Mesenchymal stem cell (in vitro differentiated cells and primary cell): Measurements from ENCODE around the gene SNX14.

Experiments
- DNase-seq: peaks from one replicate; pipeline ENCODE4 v3.0.0-alpha.2; 2013
- H2AFZ ChIP-seq: one replicate; pipeline ENCODE4 v1.6.1; 2013; ENCODE audit warnings: low read depth, mild to moderate bottlenecking, control low read depth, inconsistent platforms, low read length, moderate library complexity
- H2AK5ac ChIP-seq: 2 replicates; pipeline ENCODE4 v1.6.1; 2013; ENCODE audit warnings: low read length, moderate library complexity, mild to moderate bottlenecking, inconsistent platforms; ENCODE audit not compliant: severe bottlenecking
- H2BK120ac ChIP-seq: one replicate; pipeline ENCODE4 v1.6.1; 2013; ENCODE audit warnings: low read depth, mild to moderate bottlenecking, inconsistent platforms, low read length, moderate library complexity
- H2BK12ac ChIP-seq, 2 experiments: one replicate each; pipeline ENCODE4 v1.6.1; 2013; ENCODE audit warnings: inconsistent platforms in 2 of 2, low read length in 2 of 2, mild to moderate bottlenecking in 2 of 2, moderate library complexity in 2 of 2, control low read depth in 1 of 2
- H2BK15ac ChIP-seq: one replicate; pipeline ENCODE4 v1.6.1; 2013; ENCODE audit warnings: mild to moderate bottlenecking, low read depth, inconsistent platforms; ENCODE audit not compliant: poor library complexity, severe bottlenecking
- H2BK5ac ChIP-seq: 2 replicates; pipeline ENCODE4 v1.6.1; 2013; ENCODE audit warnings: low read depth, mild to moderate bottlenecking, low read length, control low read depth, inconsistent platforms; ENCODE audit not compliant: poor library complexity, severe bottlenecking
- H3K14ac ChIP-seq, 2 experiments: one replicate each; pipeline ENCODE4 v1.6.1; 2013; ENCODE audit warnings: inconsistent platforms in 2 of 2, low read length in 2 of 2, control low read depth in 1 of 2, mild to moderate bottlenecking in 1 of 2, moderate library complexity in 1 of 2
- H3K18ac ChIP-seq, 2 experiments: one replicate each; pipeline ENCODE4 v1.6.1; 2013; ENCODE audit warnings: inconsistent platforms in 2 of 2, low read length in 2 of 2, control low read depth in 1 of 2, low read depth in 1 of 2, mild to moderate bottlenecking in 1 of 2
- H3K23ac ChIP-seq, 2 experiments: one replicate each; pipeline ENCODE4 v1.6.1; 2013; ENCODE audit warnings: inconsistent platforms in 2 of 2, low read length in 2 of 2, mild to moderate bottlenecking in 2 of 2, moderate library complexity in 2 of 2, control low read depth in 1 of 2
- H3K27ac ChIP-seq: 2 replicates; pipeline ENCODE4 v1.5.1; 2013; ENCODE audit warnings: mild to moderate bottlenecking, moderate library complexity, low read length, control low read depth, inconsistent platforms; ENCODE audit not compliant: poor library complexity, severe bottlenecking
- H3K27me3 ChIP-seq, 2 experiments: 2 replicates each; pipeline versions ENCODE4 v1.6.1 to v1.7.0; 2013; ENCODE audit warnings: low read length in 2 of 2, mild to moderate bottlenecking in 2 of 2, moderate library complexity in 2 of 2, control low read depth in 1 of 2, inconsistent platforms in 1 of 2; ENCODE audit not compliant: control insufficient read depth in 1 of 2, insufficient read depth in 1 of 2
- H3K36me3 ChIP-seq, 2 experiments: 2 replicates each; pipeline versions ENCODE4 v1.6.1 to v1.7.0; 2013; ENCODE audit warnings: low read length in 2 of 2, control low read depth in 1 of 2, inconsistent platforms in 1 of 2, low read depth in 1 of 2, mild to moderate bottlenecking in 1 of 2; ENCODE audit not compliant: insufficient read depth in 2 of 2, control insufficient read depth in 1 of 2
- H3K4ac ChIP-seq, 2 experiments: one replicate each; pipeline ENCODE4 v1.6.1; 2013; ENCODE audit warnings: inconsistent platforms in 2 of 2, low read length in 2 of 2, mild to moderate bottlenecking in 2 of 2, moderate library complexity in 2 of 2, control low read depth in 1 of 2, low read depth in 1 of 2
- H3K4me1 ChIP-seq: 2 replicates; pipeline ENCODE4 v1.6.1; 2013; ENCODE audit warnings: low read depth, low read length, control low read depth; ENCODE audit not compliant: control insufficient read depth, insufficient read depth
- H3K4me2 ChIP-seq: 2 replicates; pipeline ENCODE4 v1.6.1; 2013; ENCODE audit warnings: low read length, mild to moderate bottlenecking, inconsistent platforms; ENCODE audit not compliant: poor library complexity, severe bottlenecking
- H3K4me3 ChIP-seq, 2 experiments: 2 replicates each; pipeline versions ENCODE4 v1.5.1 to v1.7.0; 2013; ENCODE audit warnings: low read length in 2 of 2, mild to moderate bottlenecking in 2 of 2, control low read depth in 1 of 2, low read depth in 1 of 2; ENCODE audit not compliant: insufficient read depth in 1 of 2
- H3K79me1 ChIP-seq: replicated peaks from 2 replicates; pipeline ENCODE4 v1.6.1; 2013; ENCODE audit warnings: mild to moderate bottlenecking, control low read depth, low read length, inconsistent platforms; ENCODE audit not compliant: poor library complexity, severe bottlenecking
- H3K9ac ChIP-seq: 2 replicates; pipeline ENCODE4 v1.7.0; 2013; ENCODE audit warnings: mild to moderate bottlenecking, low read length, moderate library complexity
- H3K9me3 ChIP-seq: 2 replicates; pipeline ENCODE4 v1.7.0; 2013; ENCODE audit warnings: mild to moderate bottlenecking, low read length; ENCODE audit not compliant: control insufficient read depth
- H4K8ac ChIP-seq: one replicate; pipeline ENCODE4 v1.6.1; 2013; ENCODE audit warnings: inconsistent platforms, mild to moderate bottlenecking, low read length, moderate library complexity
- H4K91ac ChIP-seq: one replicate; pipeline ENCODE4 v1.6.1; 2013; ENCODE audit warnings: mild to moderate bottlenecking, low read length, inconsistent platforms
- WGBS: methylation state at CpG from one replicate; pipeline ENCODE4 v1.1.7; 2013; ENCODE audit warnings: mixed read lengths; 5-methylcytosine and 5-hydroxymethylcytosine counted together

Gene SNX14

GRCh38 chr6:85483846-85484245 lies 109.8 kb downstream of the SNX14 start:
- Histone ChIP-seq H2BK120ac (no peak overlapping the region), H2AFZ (no peak overlapping the region), H3K4ac (no peak overlapping the region), H3K4me1 (peaks cover 7% of the 10 kb centered on the region), H3K4me3 (no peak overlapping the region), H2BK5ac (no peak overlapping the region), H3K27ac (no peak overlapping the region), H3K23ac (no peak overlapping the region), H2BK12ac (no peak overlapping the region), H3K27me3 (no peaks in the 10 kb centered on the region), H3K4me2 (no peak overlapping the region), H4K8ac (no peak overlapping the region), H2BK15ac (no peak overlapping the region), H3K18ac (peak overlapping the region in 1 of 2 experiments; percentile 75), H4K91ac (no peak overlapping the region), H3K9me3 (no peaks in the 10 kb centered on the region), H2AK5ac (peak overlapping the region; percentile 62), H3K9ac (peak overlapping the region; percentile 72), H3K14ac (no peak overlapping the region), H3K79me1 (peaks cover 24% of the 10 kb centered on the region), H3K36me3 (peaks cover 44 to 88% of the 10 kb centered on the region in 2 experiments)
- no peak for DNase-seq
- WGBS: 95% methylated on average over 4 of the region's 4 CpGs

- no peak overlapping the region for H3K23ac ChIP-seq
- peak overlapping the region; percentile 79 for H2AK5ac ChIP-seq
- peak overlapping the region; percentile 27 for H3K4me2 ChIP-seq
- H2AFZ ChIP-seq: no peak overlapping the region
- H3K14ac ChIP-seq: no peak overlapping the region
- peaks cover 7% of the 10 kb centered on the region for H3K4me1 ChIP-seq
- peak overlapping the region; percentile 69 to 75 for H3K18ac ChIP-seq
- H3K9me3 ChIP-seq: no peaks in the 10 kb centered on the region
- H3K4me3 ChIP-seq: peak overlapping the region in 1 of 2 experiments; percentile 56
- H2BK120ac ChIP-seq: no peak overlapping the region
- H3K27me3 ChIP-seq: no peaks in the 10 kb centered on the region
- H3K79me1 ChIP-seq: peaks cover 27% of the 10 kb centered on the region
- no peak overlapping the region for H4K91ac ChIP-seq
- H3K27ac ChIP-seq: peak overlapping the region; percentile 62
- WGBS: 36% methylated on average over 10 of the region's 10 CpGs
- peak overlapping the region; percentile 72 for H3K9ac ChIP-seq
- DNase-seq: peak; percentile 75
- H4K8ac ChIP-seq: peak overlapping the region; percentile 65
- no peak overlapping the region for H3K4ac ChIP-seq
- H2BK15ac ChIP-seq: no peak overlapping the region
- peaks cover 44 to 88% of the 10 kb centered on the region in 2 experiments for H3K36me3 ChIP-seq
- H2BK5ac ChIP-seq: peak overlapping the region; percentile 66
- H2BK12ac ChIP-seq: peak overlapping the region in 1 of 2 experiments; percentile 59
Observed at GRCh38 chr6:85482905-85483700, 110.6 kb downstream of the SNX14 start.

- DNase-seq: peak; percentile 34
- no peaks in the 10 kb centered on the region for H3K9me3 ChIP-seq
- H3K23ac ChIP-seq: no peak overlapping the region
- H4K91ac ChIP-seq: no peak overlapping the region
- peak overlapping the region in 1 of 2 experiments; percentile 59 for H2BK12ac ChIP-seq
- peak overlapping the region; percentile 27 for H3K4me2 ChIP-seq
- WGBS: 92% methylated on average over 8 of the region's 8 CpGs
- H3K14ac ChIP-seq: no peak overlapping the region
- no peak overlapping the region for H2BK15ac ChIP-seq
- peaks cover 7% of the 10 kb centered on the region for H3K4me1 ChIP-seq
- peak overlapping the region; percentile 55 to 75 for H3K18ac ChIP-seq
- peak overlapping the region; percentile 72 for H3K9ac ChIP-seq
- peak overlapping the region; percentile 65 for H4K8ac ChIP-seq
- no peak overlapping the region for H2BK120ac ChIP-seq
- peak overlapping the region; percentile 79 for H2AK5ac ChIP-seq
- H3K27me3 ChIP-seq: no peaks in the 10 kb centered on the region
- peaks cover 29% of the 10 kb centered on the region for H3K79me1 ChIP-seq
- H3K4ac ChIP-seq: no peak overlapping the region
- H3K36me3 ChIP-seq: peaks cover 45 to 88% of the 10 kb centered on the region in 2 experiments
- no peak overlapping the region for H2AFZ ChIP-seq
- peak overlapping the region; percentile 62 for H3K27ac ChIP-seq
- peak overlapping the region in 1 of 2 experiments; percentile 56 for H3K4me3 ChIP-seq
- peak overlapping the region; percentile 66 for H2BK5ac ChIP-seq
Observed at GRCh38 chr6:85482206-85482904, 111.3 kb downstream of the SNX14 start.

- H3K9ac ChIP-seq: no peak overlapping the region
- H4K91ac ChIP-seq: no peak overlapping the region
- no peak overlapping the region for H2BK12ac ChIP-seq
- peaks cover 31% of the 10 kb centered on the region for H3K79me1 ChIP-seq
- peaks cover 9% of the 10 kb centered on the region for H3K4me1 ChIP-seq
- no peak overlapping the region for H2BK120ac ChIP-seq
- no peak overlapping the region for H3K4ac ChIP-seq
- DNase-seq: no peak
- no peak overlapping the region for H2BK15ac ChIP-seq
- no peak overlapping the region for H2AFZ ChIP-seq
- H2BK5ac ChIP-seq: no peak overlapping the region
- WGBS: 96% methylated on average over 1 of the region's 1 CpG
- H3K14ac ChIP-seq: peak overlapping the region in 1 of 2 experiments; percentile 41
- H3K23ac ChIP-seq: no peak overlapping the region
- no peak overlapping the region for H2AK5ac ChIP-seq
- no peak overlapping the region for H3K4me2 ChIP-seq
- H3K27ac ChIP-seq: peak overlapping the region; percentile 40
- H4K8ac ChIP-seq: no peak overlapping the region
- H3K9me3 ChIP-seq: no peaks in the 10 kb centered on the region
- H3K4me3 ChIP-seq: no peak overlapping the region
- H3K18ac ChIP-seq: no peak overlapping the region
- no peaks in the 10 kb centered on the region for H3K27me3 ChIP-seq
- H3K36me3 ChIP-seq: peaks cover 46 to 88% of the 10 kb centered on the region in 2 experiments
Observed at GRCh38 chr6:85479208-85479607, 114.5 kb downstream of the SNX14 start.
